NCI-H2081 treated with DMSO at 0.1 percent for 48 hours (cell line): ENCODE data around the gene TAS2R3.
"Not testable (repeated sequence)": the region's sequence is repeated elsewhere in the genome, so short reads cannot be mapped to it uniquely, and the experiment has no call there.

ENCODE experiments used
- DNase-seq: peaks from one replicate; lab custom pipeline; 2025; lab: John Stamatoyannopoulos, UW

Gene TAS2R3, protein sequence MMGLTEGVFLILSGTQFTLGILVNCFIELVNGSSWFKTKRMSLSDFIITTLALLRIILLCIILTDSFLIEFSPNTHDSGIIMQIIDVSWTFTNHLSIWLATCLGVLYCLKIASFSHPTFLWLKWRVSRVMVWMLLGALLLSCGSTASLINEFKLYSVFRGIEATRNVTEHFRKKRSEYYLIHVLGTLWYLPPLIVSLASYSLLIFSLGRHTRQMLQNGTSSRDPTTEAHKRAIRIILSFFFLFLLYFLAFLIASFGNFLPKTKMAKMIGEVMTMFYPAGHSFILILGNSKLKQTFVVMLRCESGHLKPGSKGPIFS

DNA sequence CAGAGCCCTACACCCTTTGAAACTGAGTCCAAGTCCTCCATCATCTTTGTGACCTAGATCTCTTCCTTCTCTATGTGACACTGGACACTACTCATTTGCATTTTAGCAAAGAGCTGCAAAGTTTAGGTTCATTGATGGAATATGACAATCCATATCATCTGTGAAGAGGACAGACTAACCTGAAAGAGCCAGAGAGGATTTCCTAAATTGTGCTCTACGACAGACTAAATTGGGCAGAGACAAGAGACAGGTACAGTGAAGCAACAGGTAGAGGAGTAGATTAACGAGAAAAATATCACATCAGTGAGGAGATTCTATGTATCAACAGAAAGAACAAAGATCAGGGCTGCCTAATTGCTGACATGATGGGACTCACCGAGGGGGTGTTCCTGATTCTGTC lies at the start of gene TAS2R3:
Gene TAS2R3, plus strand, starts transcription at position 301 of the 400 bp plus-strand sequence. Its CDS starts 62 bp downstream, at position 363.
- no peak for DNase-seq

- no peak for DNase-seq
These were observed 49.3 kb upstream of the TAS2R3 start for GRCh38 chr7:141714571-141714970.

DNA sequence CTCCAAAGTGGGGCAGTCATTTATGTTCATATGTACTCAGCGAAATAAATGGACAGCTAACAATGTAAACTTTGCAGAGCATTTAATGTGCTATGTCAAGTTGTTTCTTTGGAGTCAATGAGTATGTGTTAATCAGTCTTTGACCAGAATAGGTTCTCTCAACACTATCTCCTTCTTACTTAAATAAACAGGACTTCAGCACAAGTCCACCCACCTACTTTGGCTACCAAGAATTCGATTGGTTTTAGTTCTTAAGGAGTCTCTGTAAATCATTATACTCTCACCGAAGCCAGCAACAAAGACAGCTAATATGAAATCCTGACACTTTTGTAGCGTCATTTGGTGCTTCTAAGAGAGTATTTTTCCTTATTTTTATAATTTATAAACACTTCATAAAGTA lies 48.9 kb upstream of the TAS2R3 start:
- no peak for DNase-seq

DNA sequence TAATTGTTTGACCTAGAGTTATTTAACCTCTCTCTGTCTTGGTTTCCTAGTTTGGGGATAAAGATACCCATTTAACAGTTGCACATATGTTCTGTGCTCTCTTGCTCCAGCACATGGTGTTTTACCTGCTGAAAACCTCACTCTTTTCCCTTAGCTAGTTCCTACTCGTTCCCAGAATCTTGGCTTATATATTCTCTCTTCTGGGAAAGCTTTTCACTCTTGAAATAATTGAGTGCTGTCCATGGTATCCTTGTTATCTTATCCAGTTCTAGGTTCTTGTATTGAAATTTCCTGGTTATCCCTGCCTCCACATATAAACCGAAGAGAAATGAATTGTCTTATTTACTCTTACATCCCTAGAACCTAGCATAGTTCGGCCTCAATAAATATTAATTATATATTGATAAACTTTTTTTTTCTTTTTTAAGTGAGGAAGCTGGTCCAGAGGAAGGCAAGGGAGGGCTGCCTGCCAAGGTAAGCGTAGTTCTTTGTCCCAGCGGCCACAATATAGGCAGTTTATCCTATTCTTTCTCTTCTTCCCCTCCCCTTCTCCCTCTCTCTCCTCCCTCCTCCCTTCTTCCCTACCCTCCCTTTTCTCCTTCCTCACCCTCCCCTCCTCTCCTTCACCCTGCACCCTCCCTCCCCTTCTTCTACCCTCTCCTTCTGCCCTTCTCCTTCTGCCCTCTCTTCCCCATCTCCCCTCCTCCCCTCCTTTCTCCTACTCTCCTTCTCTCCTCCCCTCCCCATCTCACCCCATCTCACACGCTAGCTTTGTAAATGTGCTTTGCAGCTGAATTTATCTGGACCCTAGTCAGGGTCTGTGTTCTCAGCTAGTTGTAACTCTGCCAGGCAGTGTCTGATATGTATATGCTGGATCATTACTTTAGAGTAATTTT lies 47.9 kb upstream of the TAS2R3 start:
- DNase-seq, result no peak

DNA sequence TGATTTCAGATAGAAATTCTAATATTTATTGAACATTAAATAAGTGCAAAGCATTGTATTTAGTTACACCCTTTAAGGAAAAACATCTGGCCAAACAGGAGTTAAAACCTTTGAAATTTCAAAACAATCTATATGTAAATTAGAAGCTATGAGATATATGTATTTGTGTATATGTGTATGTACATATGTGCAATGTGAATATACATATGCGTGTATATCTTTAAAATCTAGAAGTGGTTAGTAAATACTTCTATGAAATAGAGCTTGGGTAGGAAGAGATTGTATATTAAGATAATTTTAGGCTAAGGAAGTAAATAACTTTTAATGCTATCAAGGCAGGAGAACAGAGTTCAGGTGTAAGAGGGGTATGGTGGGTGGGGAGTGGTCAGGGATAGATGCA lies 46.4 kb upstream of the TAS2R3 start:
- DNase-seq, result no peak

- no peak for DNase-seq
These were observed 41.4 kb upstream of the TAS2R3 start for GRCh38 chr7:141722529-141722928.

- no peak for DNase-seq
These were observed 34.9 kb upstream of the TAS2R3 start for GRCh38 chr7:141729020-141729419.

DNA sequence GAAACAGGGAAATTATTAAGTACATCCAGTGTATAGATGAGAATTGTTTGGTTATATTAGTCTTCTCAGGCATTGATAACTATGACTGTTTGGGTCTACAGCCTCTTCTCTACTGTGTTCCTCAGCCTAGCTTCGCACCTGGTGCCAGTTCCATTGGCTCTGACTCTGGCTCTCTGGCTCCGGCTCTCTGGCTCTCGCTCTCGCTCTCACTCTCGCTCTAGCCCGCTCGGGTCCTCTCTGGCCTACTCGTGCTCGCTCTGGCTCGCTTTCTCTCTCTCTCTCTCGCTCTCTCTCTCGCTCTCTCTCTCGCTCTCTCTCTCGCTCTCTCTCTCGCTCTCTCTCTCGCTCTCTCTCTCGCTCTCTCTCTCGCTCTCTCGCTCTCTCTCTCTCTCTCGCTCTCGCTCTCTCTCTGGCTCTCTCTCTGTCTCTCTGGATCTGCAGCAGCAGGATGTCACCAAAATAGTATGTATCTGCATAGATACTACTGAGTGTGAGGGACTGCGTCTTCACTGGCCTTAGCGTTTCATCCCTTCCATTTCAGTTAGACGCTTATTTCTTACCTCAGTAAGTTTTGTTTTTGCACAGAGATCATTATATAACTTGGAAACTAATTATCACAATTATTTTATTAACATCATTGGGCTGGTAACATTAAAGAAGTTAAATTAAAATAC lies 32.3 kb upstream of the TAS2R3 start:
- DNase-seq, result no peak

DNA sequence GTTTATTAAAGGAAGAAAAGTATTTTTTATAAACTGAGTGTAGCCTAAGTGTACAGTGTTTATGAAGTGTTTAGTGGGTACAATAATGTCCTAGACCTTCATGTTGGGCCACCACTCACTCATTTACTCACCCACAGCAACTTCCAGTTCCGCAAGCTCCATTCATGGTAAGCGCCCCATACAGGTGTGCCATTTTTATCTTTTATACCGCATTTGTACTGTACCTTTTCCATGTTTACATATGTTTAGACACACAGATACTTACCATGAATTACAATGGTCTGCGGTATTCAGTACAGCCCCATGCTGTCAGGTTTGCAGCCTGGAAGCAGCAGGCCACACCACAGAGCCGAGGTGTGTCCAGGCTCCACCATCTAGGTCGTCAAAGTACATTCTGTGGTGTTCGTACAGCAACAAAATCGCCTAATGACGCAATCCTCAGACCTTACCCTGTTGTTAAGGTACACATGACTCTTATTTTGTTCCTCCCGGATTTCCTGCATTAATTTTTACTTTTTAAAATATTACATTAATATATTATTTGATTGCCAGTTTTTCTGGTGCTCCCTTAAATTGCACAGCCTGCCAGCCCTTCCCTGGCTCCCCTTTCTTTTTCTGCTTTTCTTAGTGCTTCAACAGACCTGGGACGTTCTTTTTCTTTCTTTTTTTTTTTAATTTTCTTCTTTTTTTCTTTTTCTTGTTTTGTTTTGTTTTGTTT lies 26.6 kb upstream of the TAS2R3 start:
- no peak for DNase-seq

GRCh38 chr7:141737836-141738591 lies 25.9 kb upstream of the TAS2R3 start, which contains the start of gene SSBP1:
TSS of gene SSBP1 (plus strand) at chr7:141738358. CDS start at chr7:141739167, 809 bp downstream.
- peak; percentile 93 for DNase-seq

DNA sequence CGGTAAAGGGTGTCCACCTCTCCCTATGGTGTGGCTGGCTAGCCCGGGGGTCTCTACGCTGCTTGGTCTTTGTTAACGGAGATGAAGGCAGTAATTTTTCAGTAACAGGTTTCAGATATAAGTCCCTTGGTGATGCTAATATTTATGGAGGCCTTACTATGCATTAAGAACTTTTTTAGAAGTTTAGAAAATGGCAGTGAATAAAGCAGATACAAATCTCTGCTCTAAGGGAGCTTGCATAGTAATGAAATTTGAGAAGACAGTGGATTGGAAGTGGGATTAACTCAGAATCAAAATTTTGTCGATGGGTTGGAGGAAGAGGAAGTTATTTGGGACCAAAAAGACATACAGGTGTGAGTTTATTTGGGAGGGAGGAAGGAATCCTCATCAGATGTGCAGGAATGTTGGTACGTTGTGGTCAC lies 25.3 kb upstream of the TAS2R3 start:
- no peak for DNase-seq

DNA sequence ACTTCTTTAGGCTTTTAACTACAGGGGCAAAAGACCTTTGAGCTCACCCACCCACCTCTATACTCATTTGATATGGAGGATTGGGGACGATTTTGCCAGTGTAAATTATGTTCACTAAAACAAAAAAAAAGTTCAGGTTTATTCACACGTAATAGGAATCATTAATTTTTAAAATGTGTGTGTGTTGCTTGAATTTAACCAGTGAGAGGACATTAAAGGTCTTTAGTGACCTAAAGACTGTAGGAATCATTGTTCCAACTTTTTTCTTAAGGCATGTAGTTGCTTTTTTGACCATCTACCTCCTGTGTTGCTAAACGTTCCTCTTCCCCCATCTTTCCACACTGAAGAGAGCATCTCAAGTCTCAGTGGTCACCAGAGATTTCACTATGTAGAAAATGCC lies 24.6 kb upstream of the TAS2R3 start:
- no peak for DNase-seq

- no peak for DNase-seq
These were observed 21.7 kb upstream of the TAS2R3 start for GRCh38 chr7:141742229-141742628.

GRCh38 chr7:141744131-141744530 lies 19.8 kb upstream of the TAS2R3 start:
- DNase-seq, result no peak

GRCh38 chr7:141748396-141748795 lies 15.5 kb upstream of the TAS2R3 start:
- DNase-seq, result no peak

GRCh38 chr7:141751904-141752303 lies 12.0 kb upstream of the TAS2R3 start:
- DNase-seq, result not testable (repeated sequence)

DNA sequence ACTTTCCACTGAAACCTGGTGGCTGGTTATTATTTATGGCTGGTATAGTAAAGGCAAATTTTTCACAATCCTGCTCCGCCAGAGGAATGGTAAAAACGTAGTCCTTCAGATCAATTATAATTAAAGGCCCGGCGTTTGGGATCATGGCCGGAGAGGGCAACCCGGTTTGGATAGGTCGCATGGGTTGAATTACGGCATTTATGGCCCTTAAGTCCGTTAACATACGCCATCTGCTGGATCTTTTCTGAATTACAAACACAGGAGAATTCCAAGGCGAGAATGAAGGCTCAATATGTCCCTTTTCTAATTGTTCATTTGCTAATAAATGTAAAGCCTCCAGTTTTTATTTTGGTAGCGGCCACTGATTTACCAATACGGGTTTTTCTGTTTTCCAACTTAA lies 11.3 kb upstream of the TAS2R3 start:
- DNase-seq, result no peak

DNA sequence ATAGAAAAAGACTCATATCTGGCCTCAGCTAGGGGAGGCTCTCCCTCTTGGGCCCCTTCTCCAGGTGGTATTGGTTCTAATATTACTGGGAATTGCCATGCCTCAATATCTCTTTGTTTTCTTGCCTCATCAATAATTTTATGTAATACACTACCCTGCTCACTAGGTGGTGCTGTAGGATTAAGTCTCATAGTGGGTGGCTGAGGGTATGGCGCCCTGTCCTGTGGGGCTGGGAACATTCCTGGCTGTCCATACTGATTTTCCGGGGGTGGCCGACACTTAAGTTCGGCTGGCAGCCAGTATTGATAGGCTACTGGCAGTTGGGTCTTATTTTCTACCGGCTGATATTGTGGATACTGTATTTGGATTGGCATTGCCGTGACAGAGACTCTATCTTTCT lies 9.0 kb upstream of the TAS2R3 start:
- no peak for DNase-seq

DNA sequence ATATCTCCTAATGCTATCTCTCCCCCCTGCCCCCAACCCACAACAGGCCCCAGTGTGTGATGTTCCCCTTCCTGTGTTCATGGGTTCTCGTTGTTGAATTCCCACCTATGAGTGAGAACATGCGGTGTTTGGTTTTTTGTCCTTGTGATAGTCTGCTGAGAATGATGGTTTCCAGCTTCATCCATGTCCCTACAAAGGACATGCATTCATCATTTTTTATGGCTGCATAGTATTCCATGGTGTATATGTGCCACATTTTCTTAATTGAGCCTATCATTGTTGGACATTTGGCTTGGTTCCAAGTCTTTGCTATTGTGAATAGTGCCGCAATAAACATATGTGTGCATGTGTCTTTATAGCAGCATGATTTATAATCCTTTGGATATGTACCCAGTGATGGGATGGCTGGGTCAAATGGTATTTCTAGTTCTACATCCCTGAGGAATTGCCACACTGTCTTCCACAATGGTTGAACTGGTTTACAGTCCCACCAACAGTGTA lies 6.2 kb downstream of the TAS2R3 start:
- DNase-seq, result not testable (repeated sequence)

- DNase-seq, result no peak
These were observed 12.5 kb downstream of the TAS2R3 start, which contains the start of gene TAS2R4 for GRCh38 chr7:141776374-141776773. TSS of gene TAS2R4 (plus strand) at chr7:141776674. CDS start at chr7:141778489, 1,815 bp downstream.
